ENCODE results near the gene GPRIN1.

GRCh38 chr5:176642675-176643490 is 32.9 kb upstream of the GPRIN1 start:
- TF ChIP-seq CTCF (conservative IDR thresholded peaks at IDR 0.05; ENCODE audit: low read depth, low read length) (no peak), FOS (IDR thresholded peaks at IDR 0.05; ENCODE audit: low read depth, low read length) (no peak), USF2 (IDR thresholded peaks at IDR 0.05; ENCODE audit: low read depth, low read length) (no peak), RFX5 (IDR thresholded peaks at IDR 0.05; ENCODE audit: low read depth, low read length) (no peak), BHLHE40 (IDR thresholded peaks at IDR 0.05; ENCODE audit: low read depth, low read length) (no peak), POLR2A (IDR thresholded peaks at IDR 0.05; ENCODE audit: low read depth, low read length) (no peak), RAD21 (IDR thresholded peaks at IDR 0.05; ENCODE audit: low read length) (no peak), NFE2L2 (IDR thresholded peaks at IDR 0.05; ENCODE audit: low read depth, low read length) (no peak), CHD1 (IDR thresholded peaks at IDR 0.05; ENCODE audit: low read depth, low read length) (no peak), CEBPB (IDR thresholded peaks at IDR 0.05; ENCODE audit: low read depth, low read length) (no peak), SMC3 (IDR thresholded peaks at IDR 0.05; ENCODE audit: low read depth, low read length) (no peak), MXI1 (IDR thresholded peaks at IDR 0.05; ENCODE audit: borderline replicate concordance, low read depth, low read length) (no peak), RCOR1 (IDR thresholded peaks at IDR 0.05; ENCODE audit: insufficient replicate concordance, low read length) (no peak), MAFK (IDR thresholded peaks at IDR 0.05; ENCODE audit: low read depth, low read length) (no peak)

Data from IMR-90 (cell line).